ENCODE data around the gene PACSIN3. TPM values are rescaled to one million over a fixed set of nuclear protein-coding genes. Genes with fewer than 3 reads are reported as not detected.

PACSIN3 gene
- total RNA-seq, 1 experiment from 2014 or later: 76.7 TPM

GRCh38 chr11:47233989-47234668, 47.9 kb upstream of the PACSIN3 start:
- BruUV-seq (replicated peaks): no TSS peak
- Mint-ChIP-seq H3K27ac (ENCODE audit: unreplicated experiment) (peak overlapping the region; percentile 47), H3K27me3 (ENCODE audit: insufficient read depth, unreplicated experiment) (no peaks in the 10 kb centered on the region), H3K9me3 (ENCODE audit: unreplicated experiment) (no peaks in the 10 kb centered on the region), H3K36me3 (ENCODE audit: insufficient read depth, unreplicated experiment) (peaks cover 33% of the 10 kb centered on the region), H3K4me1 (ENCODE audit: low read depth, unreplicated experiment) (peaks cover 12% of the 10 kb centered on the region), H3K4me3 (ENCODE audit: unreplicated experiment) (no peak overlapping the region)
- intact Hi-C loops (cut with micrococcal nuclease; ENCODE audit: unreplicated experiment): loop anchor here (5.0 kb wide), 1 partner anchor 57 kb away; the partner anchor contains the start of gene ARFGAP2
- no peak overlapping the region for H3K4me3 ChIP-seq (ENCODE audit: low read depth, low read length)
- peak; percentile 22 to 50 for TF ChIP-seq CTCF (IDR thresholded peaks at IDR 0.05; ENCODE audit: insufficient read depth in 1 of 2, low read depth in 1 of 2, low read length in 1 of 2, severe bottlenecking in 1 of 2, unreplicated experiment in 1 of 2)
- no peaks in the 10 kb centered on the region for H3K9me3 ChIP-seq
- H3K4me1 ChIP-seq: peaks cover 19% of the 10 kb centered on the region
- ChIA-PET POLR2A (interaction anchor here (0.6 to 2.9 kb wide), 4 partner anchors 19 to 49 kb away, joined by 7 to 18 read pairs (median 9); partner anchors contain the start of gene DDB2), CTCF (interaction anchor here (0.7 to 2.5 kb wide), 13 partner anchors 13 to 178 kb away, joined by 3 to 28 read pairs (median 5); partner anchors contain the start of genes ACP2, DDB2 and NR1H3)
- H3K27me3 ChIP-seq (replicated peaks; ENCODE audit: control insufficient read depth, insufficient read depth, low read length): no peaks in the 10 kb centered on the region
- H3K36me3 ChIP-seq (ENCODE audit: control insufficient read depth, insufficient read depth, low read length): peaks cover 1% of the 10 kb centered on the region; the same call in 1 of the 2 replicates
- peak in 1 of 2 experiments; percentile 49 for DNase-seq

- H3K4me3 ChIP-seq (ENCODE audit: low read depth, low read length): no peak overlapping the region
- DNase-seq: no peak
- Mint-ChIP-seq H3K4me3 (ENCODE audit: unreplicated experiment) (no peak overlapping the region), H3K27me3 (ENCODE audit: insufficient read depth, unreplicated experiment) (no peaks in the 10 kb centered on the region), H3K36me3 (ENCODE audit: insufficient read depth, unreplicated experiment) (peaks cover 34% of the 10 kb centered on the region), H3K9me3 (ENCODE audit: unreplicated experiment) (no peaks in the 10 kb centered on the region), H3K4me1 (ENCODE audit: low read depth, unreplicated experiment) (peaks cover 12% of the 10 kb centered on the region), H3K27ac (ENCODE audit: unreplicated experiment) (no peak overlapping the region)
- H3K36me3 ChIP-seq (ENCODE audit: control insufficient read depth, insufficient read depth, low read length): peaks cover 1% of the 10 kb centered on the region; the same call in 1 of the 2 replicates
- intact Hi-C loops (cut with micrococcal nuclease; ENCODE audit: unreplicated experiment): loop anchor here (5.0 kb wide), 1 partner anchor 56 kb away; the partner anchor contains the start of gene ARFGAP2
- no TSS peak for BruUV-seq (replicated peaks)
- no peak for TF ChIP-seq CTCF (IDR thresholded peaks at IDR 0.05; ENCODE audit: insufficient read depth in 1 of 2, low read depth in 1 of 2, low read length in 1 of 2, severe bottlenecking in 1 of 2, unreplicated experiment in 1 of 2)
- POLR2A ChIA-PET: interaction anchor here (0.5 to 2.9 kb wide), 6 partner anchors 10 to 70 kb away, joined by 3 to 18 read pairs (median 8); partner anchors contain the start of genes ACP2 and DDB2
- H3K9me3 ChIP-seq: no peaks in the 10 kb centered on the region
- peaks cover 19% of the 10 kb centered on the region for H3K4me1 ChIP-seq
- CTCF ChIA-PET: interaction anchor here (0.7 to 2.5 kb wide), 8 partner anchors 12 to 179 kb away, joined by 3 to 28 read pairs (median 4); partner anchors contain the start of genes ACP2 and NR1H3
- H3K27me3 ChIP-seq (replicated peaks; ENCODE audit: control insufficient read depth, insufficient read depth, low read length): no peaks in the 10 kb centered on the region
These were observed 46.8 kb upstream of the PACSIN3 start for GRCh38 chr11:47233051-47233450.

- TF ChIP-seq CTCF (IDR thresholded peaks at IDR 0.05; ENCODE audit: insufficient read depth in 1 of 2, low read depth in 1 of 2, low read length in 1 of 2, severe bottlenecking in 1 of 2, unreplicated experiment in 1 of 2): no peak
- no peak overlapping the region for H3K4me3 ChIP-seq (ENCODE audit: low read depth, low read length)
- DNase-seq: no peak
- H3K4me1 ChIP-seq: peaks cover 12% of the 10 kb centered on the region
- peaks cover 31% of the 10 kb centered on the region for H3K36me3 Mint-ChIP-seq (ENCODE audit: insufficient read depth, unreplicated experiment)
- H3K27me3 ChIP-seq (replicated peaks; ENCODE audit: control insufficient read depth, insufficient read depth, low read length): no peaks in the 10 kb centered on the region
- H3K36me3 ChIP-seq (ENCODE audit: control insufficient read depth, insufficient read depth, low read length): no peaks in the 10 kb centered on the region
- no peaks in the 10 kb centered on the region for H3K9me3 ChIP-seq
- H3K4me1 Mint-ChIP-seq (ENCODE audit: low read depth, unreplicated experiment): peaks cover 4% of the 10 kb centered on the region
- H3K27ac Mint-ChIP-seq (ENCODE audit: unreplicated experiment): no peak overlapping the region
- H3K4me3 Mint-ChIP-seq (ENCODE audit: unreplicated experiment): no peak overlapping the region
- CTCF ChIA-PET: no interaction called here
- intact Hi-C loops (cut with micrococcal nuclease; ENCODE audit: unreplicated experiment): no loop called here
- H3K27me3 Mint-ChIP-seq (ENCODE audit: insufficient read depth, unreplicated experiment): no peaks in the 10 kb centered on the region
- POLR2A ChIA-PET: no interaction called here
- H3K9me3 Mint-ChIP-seq (ENCODE audit: unreplicated experiment): no peaks in the 10 kb centered on the region
- BruUV-seq (replicated peaks): no TSS peak
These were observed 42.9 kb upstream of the PACSIN3 start for GRCh38 chr11:47229161-47229560.

All from Caco-2 (cell line).